ENCODE results near the gene GRK5.

DNA sequence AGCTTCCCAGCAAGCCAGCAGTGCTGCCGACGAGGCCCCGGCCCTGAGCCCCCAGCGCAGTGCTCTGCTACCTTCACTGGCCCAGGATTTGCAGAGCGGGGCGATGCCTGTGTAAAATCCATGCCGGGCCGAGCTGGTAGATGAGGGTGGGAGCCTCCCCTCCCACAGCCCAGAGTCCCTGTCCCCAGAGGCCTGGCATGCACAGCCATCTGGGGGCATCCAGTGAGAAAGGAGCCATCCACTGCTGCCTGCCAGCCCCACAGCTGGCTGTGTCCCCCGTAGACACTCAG, 218.5 kb downstream of the GRK5 start:
- TF ChIP-seq POLR2A (IDR thresholded peaks at IDR 0.05) (no peak), POLR2AphosphoS5 (IDR thresholded peaks at IDR 0.05) (no peak), EP300 (IDR thresholded peaks at IDR 0.05; ENCODE audit: low read depth) (no peak)
- TF ChIP-seq, protein P1, sequence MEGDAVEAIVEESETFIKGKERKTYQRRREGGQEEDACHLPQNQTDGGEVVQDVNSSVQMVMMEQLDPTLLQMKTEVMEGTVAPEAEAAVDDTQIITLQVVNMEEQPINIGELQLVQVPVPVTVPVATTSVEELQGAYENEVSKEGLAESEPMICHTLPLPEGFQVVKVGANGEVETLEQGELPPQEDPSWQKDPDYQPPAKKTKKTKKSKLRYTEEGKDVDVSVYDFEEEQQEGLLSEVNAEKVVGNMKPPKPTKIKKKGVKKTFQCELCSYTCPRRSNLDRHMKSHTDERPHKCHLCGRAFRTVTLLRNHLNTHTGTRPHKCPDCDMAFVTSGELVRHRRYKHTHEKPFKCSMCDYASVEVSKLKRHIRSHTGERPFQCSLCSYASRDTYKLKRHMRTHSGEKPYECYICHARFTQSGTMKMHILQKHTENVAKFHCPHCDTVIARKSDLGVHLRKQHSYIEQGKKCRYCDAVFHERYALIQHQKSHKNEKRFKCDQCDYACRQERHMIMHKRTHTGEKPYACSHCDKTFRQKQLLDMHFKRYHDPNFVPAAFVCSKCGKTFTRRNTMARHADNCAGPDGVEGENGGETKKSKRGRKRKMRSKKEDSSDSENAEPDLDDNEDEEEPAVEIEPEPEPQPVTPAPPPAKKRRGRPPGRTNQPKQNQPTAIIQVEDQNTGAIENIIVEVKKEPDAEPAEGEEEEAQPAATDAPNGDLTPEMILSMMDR (IDR thresholded peaks at IDR 0.05), result no peak
